ENCODE results near the gene NEU4. TPM values are rescaled to one million over a fixed set of nuclear protein-coding genes. Genes with fewer than 3 reads are reported as not detected.
"Not testable (repeated sequence)": the region's sequence is repeated elsewhere in the genome, so short reads cannot be mapped to it uniquely, and the experiment has no call there.

Gene NEU4
- total and polyA plus RNA-seq, 2 donors from 2014 or later: 0.76 to 2.8 TPM

DNA sequence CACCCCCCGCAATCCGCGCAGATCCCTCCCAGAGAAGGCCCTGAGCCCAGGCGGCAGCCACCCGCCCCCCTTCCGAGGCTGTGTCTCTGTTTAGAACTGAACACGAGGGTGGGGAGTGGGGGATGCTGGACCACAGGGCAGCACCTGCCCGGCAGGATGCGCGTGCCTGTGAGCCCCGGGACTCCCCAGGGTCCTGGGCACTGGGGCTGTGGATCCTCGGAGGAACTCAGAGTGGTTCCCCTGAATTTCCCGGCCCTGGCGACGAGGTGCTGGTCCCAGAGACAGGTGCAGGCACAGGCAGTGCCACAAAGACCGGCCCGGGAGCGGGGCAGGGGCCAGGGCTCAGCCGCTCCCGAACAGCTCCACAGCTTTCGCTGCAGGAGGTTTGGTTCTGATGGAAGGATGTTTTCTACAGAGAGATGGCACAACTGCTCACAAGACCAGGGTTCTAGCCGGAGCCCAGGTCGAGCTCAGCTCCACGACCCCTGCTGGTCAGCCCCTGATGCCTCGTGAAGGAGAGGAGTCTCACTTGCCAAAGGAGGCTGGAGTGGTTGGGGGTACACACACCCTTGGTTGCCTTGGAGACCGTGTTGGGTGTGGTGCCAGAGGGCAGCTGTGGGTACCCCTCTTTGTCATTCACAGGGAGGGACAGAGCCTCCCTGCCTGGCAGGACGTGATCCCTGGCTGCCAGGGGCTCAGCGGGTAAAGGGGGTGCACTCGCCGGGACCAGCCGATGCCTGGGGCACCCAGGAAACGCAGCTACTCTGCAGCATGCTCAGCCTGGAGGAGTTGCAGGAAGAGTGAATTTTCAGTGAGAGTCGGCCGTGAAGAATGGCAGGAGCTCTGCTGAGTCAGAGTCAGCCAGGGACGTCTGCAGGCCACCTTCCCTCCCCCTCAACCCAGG is 4.4 kb upstream of the NEU4 start:
- H3K4me1 ChIP-seq (ENCODE audit: control insufficient read depth in 2 of 3, insufficient read depth in 2 of 3, low read depth in 1 of 3, low read length in 3 of 3): peaks cover 3 to 16% (median 6%) of the 10 kb centered on the region in 3 donors
- no peak overlapping the region for H3K9ac ChIP-seq (ENCODE audit: low read length in 3 of 3)
- no peaks in the 10 kb centered on the region for H3K9me3 ChIP-seq (ENCODE audit: control insufficient read depth in 2 of 3, insufficient read depth in 1 of 3, low read length in 3 of 3)
- H3K27me3 ChIP-seq (ENCODE audit: control insufficient read depth, insufficient read depth, low read length): no peaks in the 10 kb centered on the region
- DNase-seq: peak in 3 of 5 donors; percentile 66 to 78 (median 75)
- no peak for FAIRE-seq
- H3K4me3 ChIP-seq (ENCODE audit: low read length in 3 of 3): no peak overlapping the region
- no peak overlapping the region for H3K27ac ChIP-seq (ENCODE audit: low read depth in 2 of 2, low read length in 2 of 2)
- intact Hi-C loops (cut with DNase I): no loop called here
- no peaks in the 10 kb centered on the region for H3K36me3 ChIP-seq (ENCODE audit: control insufficient read depth in 2 of 3, insufficient read depth in 3 of 3, low read length in 3 of 3)
- TF ChIP-seq, protein P1, sequence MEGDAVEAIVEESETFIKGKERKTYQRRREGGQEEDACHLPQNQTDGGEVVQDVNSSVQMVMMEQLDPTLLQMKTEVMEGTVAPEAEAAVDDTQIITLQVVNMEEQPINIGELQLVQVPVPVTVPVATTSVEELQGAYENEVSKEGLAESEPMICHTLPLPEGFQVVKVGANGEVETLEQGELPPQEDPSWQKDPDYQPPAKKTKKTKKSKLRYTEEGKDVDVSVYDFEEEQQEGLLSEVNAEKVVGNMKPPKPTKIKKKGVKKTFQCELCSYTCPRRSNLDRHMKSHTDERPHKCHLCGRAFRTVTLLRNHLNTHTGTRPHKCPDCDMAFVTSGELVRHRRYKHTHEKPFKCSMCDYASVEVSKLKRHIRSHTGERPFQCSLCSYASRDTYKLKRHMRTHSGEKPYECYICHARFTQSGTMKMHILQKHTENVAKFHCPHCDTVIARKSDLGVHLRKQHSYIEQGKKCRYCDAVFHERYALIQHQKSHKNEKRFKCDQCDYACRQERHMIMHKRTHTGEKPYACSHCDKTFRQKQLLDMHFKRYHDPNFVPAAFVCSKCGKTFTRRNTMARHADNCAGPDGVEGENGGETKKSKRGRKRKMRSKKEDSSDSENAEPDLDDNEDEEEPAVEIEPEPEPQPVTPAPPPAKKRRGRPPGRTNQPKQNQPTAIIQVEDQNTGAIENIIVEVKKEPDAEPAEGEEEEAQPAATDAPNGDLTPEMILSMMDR (IDR thresholded peaks at IDR 0.05; ENCODE audit: borderline replicate concordance, extremely low read depth, insufficient read depth): no peak

DNA sequence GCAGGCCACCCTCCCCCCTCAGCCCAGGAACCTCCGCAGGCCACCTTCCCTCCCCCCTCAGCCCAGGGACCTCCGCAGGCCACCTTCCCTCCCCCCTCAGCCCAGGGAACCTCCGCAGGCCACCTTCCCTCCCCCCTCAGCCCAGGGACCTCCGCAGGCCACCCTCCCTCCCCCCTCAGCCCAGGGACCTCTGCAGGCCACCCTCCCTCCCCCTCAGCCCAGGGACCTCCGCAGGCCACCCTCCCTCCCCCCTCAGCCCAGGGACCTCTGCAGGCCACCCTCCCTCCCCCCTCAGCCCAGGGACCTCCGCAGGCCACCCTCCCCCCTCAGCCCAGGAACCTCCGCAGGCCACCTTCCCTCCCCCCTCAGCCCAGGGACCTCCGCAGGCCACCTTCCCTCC is 2.8 kb upstream of the NEU4 start:
- FAIRE-seq; H3K4me3 ChIP-seq (ENCODE audit: low read length in 3 of 3); H3K9ac ChIP-seq (ENCODE audit: low read length in 3 of 3); H3K27me3 ChIP-seq (ENCODE audit: control insufficient read depth, insufficient read depth, low read length); intact Hi-C loops (cut with DNase I); H3K9me3 ChIP-seq (ENCODE audit: control insufficient read depth in 2 of 3, insufficient read depth in 1 of 3, low read length in 3 of 3); H3K27ac ChIP-seq (ENCODE audit: low read depth in 2 of 2, low read length in 2 of 2); H3K36me3 ChIP-seq (ENCODE audit: control insufficient read depth in 2 of 3, insufficient read depth in 3 of 3, low read length in 3 of 3): not testable (repeated sequence)
- H3K4me1 ChIP-seq (ENCODE audit: control insufficient read depth in 2 of 3, insufficient read depth in 2 of 3, low read depth in 1 of 3, low read length in 3 of 3): peaks cover 3 to 20% (median 6%) of the 10 kb centered on the region in 3 donors
- DNase-seq: peak in 2 of 5 donors; percentile 54 to 85

DNA sequence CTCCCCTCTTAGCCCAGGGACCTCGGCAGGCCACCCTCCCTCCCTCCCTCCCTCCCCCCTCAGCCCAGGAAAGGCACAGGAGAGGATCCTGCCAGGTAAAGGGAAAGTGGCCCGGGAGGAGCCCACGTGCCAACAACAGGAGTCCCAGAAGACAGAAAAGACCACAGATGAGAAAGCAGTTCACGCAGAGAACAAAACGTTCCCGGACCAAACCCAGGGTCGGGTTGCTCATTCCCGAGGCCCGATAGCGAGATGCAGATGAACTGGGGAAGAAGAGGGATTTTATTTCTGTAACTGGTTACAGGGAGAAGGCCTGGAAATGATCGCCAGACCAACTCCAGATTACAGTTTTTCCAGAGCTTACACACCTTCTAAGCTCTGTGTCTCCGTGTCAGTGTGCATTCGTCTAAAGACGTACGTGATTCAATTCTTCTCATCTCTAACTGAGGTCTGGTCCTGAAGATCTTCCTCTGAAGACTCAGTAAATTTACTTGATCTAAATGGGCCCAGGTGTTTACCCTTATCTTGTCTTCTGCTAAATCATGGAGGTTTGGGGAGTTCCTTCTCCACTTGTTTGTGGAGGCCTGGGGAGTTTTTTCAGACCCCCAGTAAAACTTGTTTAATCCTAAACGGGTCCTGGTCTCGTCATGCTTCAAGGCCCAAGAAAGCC is 807 bp upstream of the NEU4 start:
- H3K27me3 ChIP-seq (ENCODE audit: control insufficient read depth, insufficient read depth, low read length): no peaks in the 10 kb centered on the region
- FAIRE-seq (no peak), DNase-seq (peak; percentile 49 to 70 (median 63))
- no peak overlapping the region for H3K9ac ChIP-seq (ENCODE audit: low read length in 3 of 3)
- H3K4me1 ChIP-seq (ENCODE audit: control insufficient read depth in 2 of 3, insufficient read depth in 2 of 3, low read depth in 1 of 3, low read length in 3 of 3): peaks cover 3 to 17% (median 6%) of the 10 kb centered on the region in 3 donors
- no peak overlapping the region for H3K4me3 ChIP-seq (ENCODE audit: low read length in 3 of 3)
- TF ChIP-seq, protein P1 (IDR thresholded peaks at IDR 0.05; ENCODE audit: borderline replicate concordance, extremely low read depth, insufficient read depth): no peak
- H3K36me3 ChIP-seq (ENCODE audit: control insufficient read depth in 2 of 3, insufficient read depth in 3 of 3, low read length in 3 of 3): no peaks in the 10 kb centered on the region
- intact Hi-C loops (cut with DNase I): no loop called here
- H3K9me3 ChIP-seq (ENCODE audit: control insufficient read depth in 2 of 3, insufficient read depth in 1 of 3, low read length in 3 of 3): no peaks in the 10 kb centered on the region
- H3K27ac ChIP-seq (ENCODE audit: low read depth in 2 of 2, low read length in 2 of 2): peak overlapping the region; percentile 47 to 57

All from kidney (tissue), 14 donors.